HG03175 (cell line): ENCODE results near the gene DYNC1I1.

Experiments
- ATAC-seq: cut with Tn5 transposase; IDR thresholded peaks from one replicate; pipeline ENCODE4 v1.9.1; 2021; ENCODE audit warnings: mild to moderate bottlenecking, moderate library complexity; ENCODE audit not compliant: unreplicated experiment

The DYNC1I1 gene

DNA sequence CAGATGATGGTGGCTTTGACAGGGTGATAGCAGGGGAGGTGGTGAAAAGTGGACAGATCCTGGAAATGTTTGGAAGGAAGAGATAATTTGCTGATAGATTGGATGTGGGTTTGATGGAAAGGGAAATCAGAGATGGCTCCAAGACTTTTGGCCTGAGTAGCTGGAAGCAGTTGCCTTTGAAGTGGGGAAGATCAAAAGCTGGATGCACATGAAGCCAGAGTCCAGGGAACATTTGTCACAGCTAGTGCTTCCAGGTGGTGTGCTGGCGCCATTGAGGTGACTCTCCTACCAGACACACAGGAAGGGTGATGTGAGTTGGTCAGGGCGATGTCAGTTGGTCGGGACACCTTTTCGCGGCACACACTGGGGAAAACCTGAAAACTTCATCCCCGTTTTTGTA, 15.9 kb downstream of the DYNC1I1 start:
- ATAC-seq: no peak

DNA sequence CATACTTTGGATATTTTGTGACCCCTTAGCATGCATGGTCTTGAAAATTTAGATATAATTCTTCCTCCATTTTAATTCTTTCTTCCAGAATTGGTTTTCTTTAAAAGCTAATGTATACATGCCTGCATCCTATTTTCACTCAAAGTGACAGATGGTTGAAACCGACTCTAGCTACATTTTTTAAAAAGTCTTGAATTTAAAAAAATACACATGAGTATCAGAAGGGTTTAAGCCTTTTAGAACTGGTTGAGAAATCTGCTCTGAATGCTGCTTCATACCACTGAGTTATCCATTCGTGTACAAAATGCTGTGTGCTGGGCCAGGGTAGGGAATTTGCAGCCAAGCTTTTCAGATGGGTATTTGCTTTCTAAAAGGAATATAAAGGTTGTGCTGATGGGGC, 16.5 kb downstream of the DYNC1I1 start:
- ATAC-seq: no peak

DNA sequence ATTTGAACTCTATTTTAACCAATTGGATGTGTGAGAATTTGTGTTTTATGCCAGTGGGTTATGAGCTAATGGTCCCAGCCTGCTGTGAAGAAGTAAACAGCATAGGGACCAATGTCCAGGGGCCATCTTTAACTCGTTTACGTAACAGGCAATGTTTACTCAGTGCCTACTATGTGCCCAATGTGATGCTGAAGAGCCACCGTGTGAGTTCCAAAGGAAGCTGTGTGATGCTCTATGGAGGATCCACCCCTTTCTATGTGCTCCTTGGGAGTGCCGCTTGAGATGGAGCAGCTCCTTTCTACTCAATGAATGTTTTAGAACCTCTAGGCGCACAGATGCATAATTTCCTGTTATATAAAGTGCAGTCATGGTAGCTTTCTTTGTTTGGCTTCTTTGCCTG, 21.3 kb downstream of the DYNC1I1 start:
- no peak for ATAC-seq

DNA sequence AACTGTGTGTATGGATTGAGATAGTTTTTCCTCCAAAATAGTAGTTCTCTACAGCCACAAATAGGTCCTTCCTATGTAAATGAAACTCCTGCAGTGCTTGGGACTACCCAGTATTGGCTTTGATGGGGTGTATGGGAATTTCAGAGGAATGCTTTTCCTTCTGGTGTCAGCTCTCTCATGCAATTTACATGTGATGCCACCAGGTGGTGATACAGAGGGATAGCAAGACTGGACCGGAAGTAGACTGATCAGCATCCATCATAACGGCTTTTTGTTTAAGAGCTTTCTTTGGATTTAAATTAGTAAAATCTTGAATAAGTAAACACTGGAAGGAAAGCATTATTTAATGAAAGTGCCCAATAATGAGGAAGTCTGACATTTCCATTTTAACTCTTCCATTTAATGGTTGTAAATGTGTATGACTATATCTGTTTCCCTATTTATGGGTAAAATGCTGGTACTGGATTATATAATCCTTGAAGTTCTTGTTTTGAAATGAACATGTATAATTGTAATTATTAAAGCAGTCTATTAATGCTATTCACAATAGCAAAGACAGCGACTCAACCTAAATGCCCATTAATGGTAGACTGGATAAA, 22.7 kb downstream of the DYNC1I1 start:
- ATAC-seq: no peak

DNA sequence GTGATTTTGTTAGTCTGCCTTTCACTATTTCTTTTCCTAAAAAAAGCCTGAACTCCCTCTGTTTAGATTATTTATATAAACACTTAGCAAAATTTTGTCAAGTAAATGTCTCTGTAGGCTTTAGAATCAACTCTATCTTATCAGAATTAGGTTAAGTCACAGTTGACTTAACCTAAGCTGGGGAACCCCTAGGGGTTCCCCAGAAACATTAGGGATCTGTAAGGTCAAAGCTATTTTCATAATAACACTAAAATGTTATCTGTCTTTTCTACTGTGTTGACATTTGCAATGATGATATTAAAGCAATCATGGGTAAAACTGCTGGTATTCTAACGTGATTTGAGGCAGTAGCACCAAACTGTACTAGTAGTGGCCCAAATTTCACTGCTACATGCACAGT, 24.3 kb downstream of the DYNC1I1 start:
- no peak for ATAC-seq

DNA sequence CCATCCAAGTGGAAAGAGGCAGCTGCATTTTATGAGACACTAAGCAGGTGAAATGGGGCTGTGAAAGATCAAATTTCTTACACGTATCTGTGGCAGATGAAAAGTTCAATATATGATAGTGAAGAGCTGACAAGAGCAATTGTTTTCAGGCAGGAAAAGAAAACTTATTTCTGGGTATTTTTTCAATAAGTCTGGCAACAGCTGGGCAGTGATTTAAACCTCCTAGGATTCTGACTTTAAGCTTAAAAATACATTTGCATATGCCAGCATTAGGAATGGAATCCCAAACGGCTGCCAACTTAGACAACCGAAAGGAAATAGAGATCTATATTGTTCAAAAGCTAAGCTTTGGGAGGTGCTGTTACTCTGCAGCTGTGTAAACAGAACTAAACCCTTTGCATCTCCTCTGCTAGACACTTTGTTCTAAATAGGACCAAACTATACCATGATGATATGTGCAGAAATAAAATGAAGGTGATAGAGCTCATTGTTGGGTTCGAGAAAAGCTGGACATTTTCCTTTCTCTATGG, 26.1 kb downstream of the DYNC1I1 start:
- no peak for ATAC-seq

DNA sequence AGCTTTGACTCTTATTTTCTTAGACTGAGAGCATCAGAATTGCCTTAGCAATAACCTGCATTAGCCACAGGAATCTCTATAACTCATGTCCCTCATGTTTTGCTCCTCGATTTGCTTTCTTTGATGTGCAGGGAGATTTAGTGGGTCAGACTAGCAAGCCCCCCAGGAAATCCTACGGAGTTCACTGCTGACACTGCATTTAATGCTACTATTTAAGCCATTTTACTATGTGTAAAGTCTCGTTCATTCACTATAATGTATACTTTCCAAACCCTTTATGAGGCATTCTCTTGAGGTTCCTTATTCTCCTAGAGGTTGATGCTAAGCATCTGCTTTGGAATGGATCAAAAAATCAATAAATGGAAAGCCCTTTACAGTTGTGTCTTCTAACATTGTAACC, 28.4 kb downstream of the DYNC1I1 start:
- ATAC-seq: no peak

DNA sequence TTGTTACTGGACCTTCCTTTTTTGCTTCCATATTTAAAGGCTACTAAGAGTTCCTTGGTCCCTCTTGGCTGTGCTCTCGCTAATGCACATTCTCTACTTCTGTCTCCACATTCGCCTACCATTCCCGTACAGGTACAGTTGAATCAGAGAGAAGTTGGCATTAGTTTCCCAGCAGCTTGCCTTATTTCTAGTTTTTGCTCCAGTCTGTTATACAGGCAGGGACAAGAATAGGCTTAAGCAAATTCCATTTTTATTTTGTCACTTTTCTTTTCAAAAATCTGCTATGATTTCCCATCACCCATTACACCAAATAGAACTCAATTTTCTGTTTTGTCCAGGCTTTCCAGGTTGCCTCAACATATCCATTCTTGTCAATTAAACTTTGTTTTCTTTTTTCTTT, 29.9 kb downstream of the DYNC1I1 start:
- no peak for ATAC-seq

DNA sequence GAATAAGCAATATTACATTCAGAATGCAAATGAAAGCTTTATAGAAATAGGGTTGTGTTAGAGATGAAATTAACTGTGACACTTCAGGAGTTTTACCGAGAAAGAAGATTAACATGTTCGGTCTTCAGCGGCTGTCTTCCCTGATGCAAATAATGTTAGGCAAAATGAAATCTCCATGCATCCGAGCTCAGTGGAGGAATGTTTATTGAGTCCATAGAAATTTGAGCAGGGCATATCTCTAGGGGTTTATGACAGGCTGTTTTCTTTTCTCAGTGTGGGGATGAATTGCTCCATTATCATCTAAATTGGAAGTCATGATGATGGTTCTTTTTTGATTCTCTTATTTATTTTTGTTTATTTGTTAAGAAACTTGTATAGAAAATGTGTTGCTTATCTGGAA, 31.7 kb downstream of the DYNC1I1 start:
- no peak for ATAC-seq

DNA sequence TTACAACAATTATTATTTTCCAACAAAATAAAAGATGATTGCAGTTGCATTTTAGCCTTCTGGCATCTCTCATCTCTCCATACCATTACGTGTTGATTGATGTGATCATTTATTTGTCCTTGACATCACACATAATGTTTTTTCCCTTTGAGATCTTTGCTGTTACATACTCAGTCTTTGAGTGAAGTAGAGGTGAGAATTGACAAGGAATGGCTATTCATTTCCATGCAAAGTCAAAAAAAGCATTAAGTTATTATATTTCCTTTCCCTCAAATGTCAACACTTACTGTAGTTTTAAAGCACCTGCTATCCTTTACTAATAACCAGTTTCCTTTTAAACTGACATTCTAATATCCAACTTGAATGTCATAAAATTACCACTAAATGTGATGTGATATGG, 33.6 kb downstream of the DYNC1I1 start:
- no peak for ATAC-seq

DNA sequence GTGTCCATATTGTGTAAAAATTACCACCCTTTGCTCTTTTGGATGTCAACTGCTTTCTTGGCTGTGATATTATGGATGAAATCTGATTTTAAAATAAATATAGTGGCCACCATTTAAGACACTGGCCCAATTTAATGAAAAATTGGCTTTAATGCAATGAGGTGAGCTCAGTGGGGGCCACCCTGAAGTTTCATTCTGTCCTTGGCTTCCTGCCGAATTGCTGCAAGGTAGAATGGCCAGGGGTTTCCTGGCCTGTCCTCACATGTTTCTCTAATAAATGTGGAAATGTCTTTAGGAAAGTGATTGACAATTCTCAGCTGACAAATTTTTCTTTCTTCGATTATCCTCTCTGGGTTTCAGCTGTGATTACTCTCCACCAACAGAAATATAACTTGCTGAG, 36.0 kb downstream of the DYNC1I1 start:
- no peak for ATAC-seq

DNA sequence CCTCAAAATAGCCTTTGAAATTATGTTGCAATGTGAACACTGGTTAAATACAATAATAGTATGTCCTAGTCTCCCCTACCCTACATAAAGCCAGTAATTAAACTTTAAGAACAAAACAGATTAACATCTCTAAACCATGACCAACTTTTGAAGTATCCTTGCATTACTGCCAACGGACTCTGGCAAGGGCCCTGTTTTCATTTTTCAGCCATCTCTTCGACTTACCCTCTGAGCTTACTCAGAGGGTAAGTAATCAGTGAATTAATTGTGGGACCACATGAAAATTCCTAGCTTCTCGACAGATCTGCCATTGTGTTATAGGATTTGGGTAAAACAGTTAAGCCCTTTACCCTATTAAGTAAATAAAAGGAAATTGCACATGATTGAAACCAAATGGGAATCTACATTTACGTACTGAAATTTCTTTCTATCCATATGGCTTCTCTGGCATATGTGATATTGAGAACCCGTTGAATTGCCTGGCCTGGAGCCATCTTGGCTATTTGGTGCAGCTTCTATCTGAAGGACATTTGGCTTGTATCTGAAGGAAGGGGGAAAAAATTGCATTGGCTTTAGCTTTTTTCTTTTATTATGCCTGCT, 39.6 kb downstream of the DYNC1I1 start:
- ATAC-seq: no peak

DNA sequence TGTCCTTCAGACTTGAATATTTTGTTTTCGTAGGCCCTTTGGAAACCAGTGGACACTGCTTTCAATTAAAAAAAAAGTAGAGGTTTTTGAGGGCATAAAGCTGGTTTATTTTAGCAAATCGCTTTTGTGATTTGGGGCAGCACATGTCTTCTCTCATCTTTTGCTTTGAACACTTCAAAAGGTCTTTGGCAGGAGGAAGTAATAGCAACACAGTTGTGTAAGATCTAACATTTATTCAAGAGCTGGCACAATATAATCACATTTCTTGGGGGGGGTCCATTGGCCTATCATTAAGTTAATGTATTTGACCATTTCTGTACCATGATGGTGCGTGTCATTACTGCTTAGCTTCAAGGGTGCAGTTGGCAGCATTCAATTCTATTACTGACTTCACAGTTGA, 42.4 kb downstream of the DYNC1I1 start:
- no peak for ATAC-seq

DNA sequence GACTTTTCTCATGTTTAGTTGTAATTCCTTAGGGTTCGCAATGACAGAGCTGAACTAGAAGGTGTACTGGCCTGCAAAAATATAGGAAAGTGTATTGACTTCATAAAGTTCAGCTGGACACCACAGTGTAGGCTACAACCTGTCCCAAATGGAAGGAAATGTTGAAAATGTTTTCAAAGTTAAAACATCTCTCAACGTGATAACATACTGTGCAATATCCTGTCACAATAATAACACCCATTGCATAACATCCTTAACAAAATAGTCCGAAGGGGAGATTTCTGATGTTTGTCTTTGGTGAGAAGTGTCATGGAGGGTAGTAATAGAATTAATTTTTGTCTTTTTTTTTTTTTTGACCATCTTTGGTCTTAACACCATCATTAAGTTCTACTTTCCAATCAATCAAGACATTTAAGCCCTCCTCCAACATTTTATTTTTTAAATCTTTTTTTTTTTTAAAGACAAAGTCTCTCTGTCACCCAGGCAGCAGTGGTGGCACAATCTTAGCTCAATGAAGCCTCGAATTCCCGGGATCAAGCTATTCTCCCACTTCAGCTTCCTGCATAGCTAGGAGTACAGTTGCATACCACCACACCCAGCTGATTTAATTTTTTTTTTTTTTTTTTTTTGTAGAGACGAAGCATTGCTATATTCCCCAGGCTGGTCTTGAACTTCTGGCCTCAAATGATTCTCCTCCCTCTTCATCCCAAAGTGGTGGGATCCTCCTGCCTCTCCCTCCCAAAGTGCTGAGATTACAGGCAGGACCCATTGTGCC, 45.7 kb downstream of the DYNC1I1 start:
- no peak for ATAC-seq

DNA sequence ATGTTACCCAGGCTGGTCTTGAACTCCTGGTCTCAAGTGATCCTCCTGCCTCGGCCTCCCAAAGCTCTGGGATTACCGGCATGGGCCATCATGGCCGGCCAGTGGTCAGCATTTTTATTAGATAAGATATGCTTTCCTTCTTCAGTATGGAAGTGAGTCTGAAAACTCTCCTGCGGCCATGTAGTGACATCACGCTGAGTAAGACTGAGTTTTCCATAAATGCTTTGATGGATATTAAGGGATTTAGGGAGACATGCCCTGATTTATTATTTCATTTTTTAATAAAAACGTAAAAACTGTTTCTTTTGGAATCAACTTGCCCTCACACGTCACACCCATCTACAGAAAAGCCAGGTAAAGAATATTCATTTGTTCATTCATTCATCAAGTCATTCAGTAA, 48.4 kb downstream of the DYNC1I1 start:
- ATAC-seq: no peak

DNA sequence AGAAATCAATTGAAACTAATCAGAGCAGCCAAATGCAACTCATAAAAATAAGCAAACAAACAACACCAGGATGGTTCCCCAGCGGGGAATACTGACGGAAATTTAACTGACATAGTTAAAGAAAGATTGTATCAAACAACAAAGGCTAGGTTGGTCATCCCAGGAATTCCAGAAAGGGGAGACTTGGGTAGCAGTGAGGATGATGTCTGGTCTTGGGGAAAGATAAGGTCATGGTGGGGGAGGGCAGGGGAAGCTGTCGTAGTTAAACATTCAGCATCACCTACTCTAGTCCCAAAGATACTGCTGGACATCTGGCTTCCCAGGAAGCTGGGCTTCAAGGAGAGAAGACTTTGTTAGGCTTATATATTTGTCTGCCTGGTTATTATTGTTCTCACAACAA, 50.4 kb downstream of the DYNC1I1 start:
- ATAC-seq: no peak

DNA sequence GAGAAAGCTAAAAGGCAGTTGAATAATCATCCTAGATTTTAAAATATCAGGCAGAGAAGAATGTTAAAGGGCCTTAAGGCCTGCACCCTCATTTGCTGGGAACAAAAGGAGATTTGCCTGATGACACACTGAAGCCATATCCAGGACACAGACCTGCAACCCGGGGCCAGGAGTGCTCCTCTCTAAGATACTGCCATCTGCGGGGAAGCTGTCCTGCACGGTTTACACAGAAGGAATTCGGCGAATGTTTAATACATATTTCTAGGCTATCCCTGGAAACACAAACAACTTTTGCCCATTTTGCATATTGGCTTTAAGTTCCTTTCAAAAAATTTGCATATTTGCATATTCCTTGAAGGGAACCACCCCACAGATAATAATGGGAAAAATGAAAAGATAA, 52.3 kb downstream of the DYNC1I1 start:
- ATAC-seq: no peak

DNA sequence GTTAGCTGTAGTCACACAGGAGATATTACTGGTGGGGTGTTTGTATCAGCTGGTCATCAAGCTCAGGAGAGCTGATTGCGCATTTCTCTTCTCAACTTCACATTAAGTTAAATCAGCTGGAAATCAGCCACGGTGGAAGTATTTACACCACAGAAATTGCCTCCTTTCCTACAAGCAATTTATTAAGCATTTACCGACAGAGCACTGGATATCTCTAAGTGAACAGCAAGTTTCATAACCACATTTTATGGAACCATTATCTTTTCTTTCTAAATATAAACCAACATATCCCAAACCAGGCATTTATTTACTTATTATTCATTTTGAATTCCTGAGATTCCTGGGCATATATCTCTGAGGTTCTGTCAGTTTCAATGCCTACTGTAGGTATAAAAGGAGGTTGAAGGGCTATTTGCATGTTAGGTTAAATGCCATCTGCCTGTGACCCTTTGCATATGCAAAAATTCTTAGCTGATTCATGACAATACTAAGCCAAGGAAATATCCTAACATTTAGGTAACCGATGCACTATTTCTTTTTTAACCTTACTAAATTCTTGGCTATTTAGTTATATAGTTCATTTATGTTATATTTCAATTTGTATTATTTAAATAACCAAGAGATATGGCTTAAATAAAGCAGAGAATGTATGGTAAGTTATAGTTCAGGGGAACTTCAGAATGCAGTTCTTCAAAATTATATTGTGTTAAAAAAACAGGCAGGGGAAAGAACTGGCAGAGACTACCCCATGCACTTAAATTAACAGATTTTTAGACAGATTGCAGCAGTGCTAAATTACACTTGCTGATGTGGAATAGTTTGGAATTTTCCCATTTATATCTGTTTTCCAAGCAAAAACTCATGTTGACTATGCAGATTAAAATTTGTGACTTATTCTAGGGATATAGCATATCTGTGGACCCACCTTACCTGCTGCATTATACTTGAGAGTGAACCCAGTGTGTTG, 56.8 kb downstream of the DYNC1I1 start:
- ATAC-seq: no peak

DNA sequence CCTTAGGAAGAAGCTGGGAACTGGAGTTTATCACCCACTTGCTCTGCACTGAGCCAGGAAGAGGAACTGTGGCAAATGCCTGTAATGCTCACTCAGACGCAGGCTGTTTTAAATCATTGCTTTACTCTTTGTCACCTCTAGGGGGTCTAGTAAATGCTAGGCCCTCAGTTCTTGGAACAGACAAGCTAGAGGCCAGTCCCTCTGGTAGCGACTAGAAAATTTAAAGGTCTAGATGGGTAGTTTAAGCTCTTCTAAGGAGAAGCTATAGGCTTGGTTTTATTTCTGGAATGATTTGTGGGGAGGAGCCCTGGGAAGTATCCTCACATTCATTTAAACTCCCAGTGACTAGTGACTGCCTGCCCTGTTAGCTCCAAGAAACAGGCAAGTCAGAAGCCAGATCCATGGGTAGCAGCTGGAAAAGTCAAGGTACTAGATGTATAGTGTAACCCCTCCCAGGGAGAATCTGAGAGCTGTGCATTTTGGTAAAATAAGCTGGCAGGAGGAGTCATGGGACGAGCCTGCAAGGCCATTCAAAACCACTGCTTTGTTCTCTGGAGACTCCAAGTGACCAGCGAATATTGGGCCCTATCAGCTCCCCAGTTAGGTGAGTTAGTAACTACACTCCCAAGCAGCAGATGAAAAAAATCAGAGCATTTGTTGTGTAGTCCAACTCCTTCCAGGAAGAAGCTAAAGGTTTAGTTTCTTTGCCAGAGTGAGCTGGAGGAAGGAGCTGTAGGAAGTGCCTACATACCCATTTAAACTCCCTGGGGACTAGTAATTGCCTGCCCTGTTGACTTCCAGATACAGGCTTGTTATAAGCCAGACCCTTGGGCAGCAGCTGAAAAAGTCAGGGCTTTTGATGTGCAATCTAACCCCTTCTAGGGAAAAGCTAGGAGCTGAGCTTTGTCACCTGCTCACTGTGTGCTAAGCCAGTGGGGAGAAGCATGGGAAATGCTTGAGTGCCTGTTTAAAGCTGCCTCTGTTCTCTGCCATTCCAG, 68.9 kb downstream of the DYNC1I1 start:
- ATAC-seq: peak; percentile 96

DNA sequence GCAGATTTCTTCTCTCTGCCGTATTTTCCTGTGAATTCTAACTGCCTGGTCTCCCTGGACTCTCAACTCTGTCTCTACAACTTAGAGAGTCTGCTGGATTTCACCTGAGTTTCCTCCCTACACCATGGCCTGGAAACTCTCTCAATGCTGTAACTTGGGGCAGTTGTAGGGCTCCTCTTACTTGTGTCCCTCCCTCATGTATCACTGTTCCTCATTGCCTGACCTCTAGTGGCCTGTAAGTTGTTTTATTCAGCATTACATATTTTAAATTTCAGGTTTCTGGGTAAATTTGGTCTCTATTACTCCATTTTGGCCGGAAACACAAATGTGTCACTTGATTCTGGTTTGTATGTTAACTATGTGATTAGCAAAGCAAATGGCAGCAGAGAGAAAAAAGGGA, 70.9 kb downstream of the DYNC1I1 start:
- no peak for ATAC-seq
